IPS DF 4.7 (cell line): ENCODE data around the gene MAGOHB.
"Not testable (repeated sequence)": the region's sequence is repeated elsewhere in the genome, so short reads cannot be mapped to it uniquely, and the experiment has no call there.

Source experiments
- DNase-seq: peaks from one replicate; pipeline ENCODE4 v3.0.0-alpha.2; 2013; ENCODE audit warnings: low spot score; ENCODE audit errors: extremely low read depth

MAGOHB gene

GRCh38 chr12:10613349-10614055 is at the start of gene MAGOHB:
TSS of gene MAGOHB (minus strand) at chr12:10613609. CDS start at chr12:10613532, 77 bp downstream.
- DNase-seq, result peak; percentile 81

- DNase-seq, result no peak
Observed at GRCh38 chr12:10661338-10661737, 47.9 kb upstream of the MAGOHB start.

GRCh38 chr12:10654003-10654402 is 40.6 kb upstream of the MAGOHB start:
- no peak for DNase-seq

- no peak for DNase-seq
Observed at GRCh38 chr12:10652192-10652591, 38.8 kb upstream of the MAGOHB start.

- not testable (repeated sequence) for DNase-seq
Observed at GRCh38 chr12:10646576-10646975, 33.2 kb upstream of the MAGOHB start.

- no peak for DNase-seq
Observed at GRCh38 chr12:10645910-10646309, 32.5 kb upstream of the MAGOHB start.

- DNase-seq, result no peak
Observed at GRCh38 chr12:10641735-10642500, 28.5 kb upstream of the MAGOHB start.

- DNase-seq, result no peak
Observed at GRCh38 chr12:10638728-10639127, 25.3 kb upstream of the MAGOHB start.

GRCh38 chr12:10636611-10637010 is 23.2 kb upstream of the MAGOHB start:
- DNase-seq, result no peak

GRCh38 chr12:10636124-10636523 is 22.7 kb upstream of the MAGOHB start:
- DNase-seq, result no peak

GRCh38 chr12:10635306-10635705 is 21.9 kb upstream of the MAGOHB start:
- DNase-seq, result no peak

GRCh38 chr12:10634427-10634826 is 21.0 kb upstream of the MAGOHB start:
- DNase-seq, result no peak

GRCh38 chr12:10633541-10633940 is 20.1 kb upstream of the MAGOHB start:
- DNase-seq, result no peak

GRCh38 chr12:10632226-10632625 is 18.8 kb upstream of the MAGOHB start:
- no peak for DNase-seq

GRCh38 chr12:10624605-10625004 is 11.2 kb upstream of the MAGOHB start:
- no peak for DNase-seq

GRCh38 chr12:10623131-10623530 is 9.7 kb upstream of the MAGOHB start:
- DNase-seq, result no peak

- no peak for DNase-seq
Observed at GRCh38 chr12:10621278-10621677, 7.9 kb upstream of the MAGOHB start.

- DNase-seq, result no peak
Observed at GRCh38 chr12:10620078-10620779, 6.8 kb upstream of the MAGOHB start.

- no peak for DNase-seq
Observed at GRCh38 chr12:10618338-10618987, 5.1 kb upstream of the MAGOHB start.

- DNase-seq, result no peak
Observed at GRCh38 chr12:10617863-10618262, 4.5 kb upstream of the MAGOHB start.

GRCh38 chr12:10615532-10615931 is 2.1 kb upstream of the MAGOHB start:
- no peak for DNase-seq

- no peak for DNase-seq
Observed at GRCh38 chr12:10614056-10614370, 604 bp upstream of the MAGOHB start.
